HG03521 (cell line): Measurements from ENCODE around the gene RPS10.
"Not testable (repeated sequence)": the region's sequence is repeated elsewhere in the genome, so short reads cannot be mapped to it uniquely, and the experiment has no call there.

ENCODE experiments used
- ATAC-seq: cut with Tn5 transposase; IDR thresholded peaks from one replicate; pipeline ENCODE4 v1.9.1; 2021; ENCODE audit warnings: mild to moderate bottlenecking, moderate library complexity; ENCODE audit not compliant: unreplicated experiment

RPS10 gene

GRCh38 chr6:34393966-34394305, 31.9 kb downstream of the RPS10 start:
- ATAC-seq = no peak

GRCh38 chr6:34393191-34393965, 32.5 kb downstream of the RPS10 start:
- no peak for ATAC-seq

- peak; percentile 85 for ATAC-seq
Observed at GRCh38 chr6:34392497-34393190, 33.2 kb downstream of the RPS10 start, which contains the start of gene NUDT3. Gene NUDT3, minus strand, starts transcription at chr6:34392669. Its CDS starts 307 bp downstream, at chr6:34392362.

- ATAC-seq = peak; percentile 21
Observed at GRCh38 chr6:34391786-34392496, 33.9 kb downstream of the RPS10 start.

GRCh38 chr6:34391473-34391785, 34.4 kb downstream of the RPS10 start:
- no peak for ATAC-seq

- ATAC-seq = no peak
Observed at GRCh38 chr6:34390531-34391472, 35.1 kb downstream of the RPS10 start.

GRCh38 chr6:34389034-34389433, 36.8 kb downstream of the RPS10 start:
- no peak for ATAC-seq

- ATAC-seq = no peak
Observed at GRCh38 chr6:34388421-34388820, 37.4 kb downstream of the RPS10 start.

- ATAC-seq = no peak
Observed at GRCh38 chr6:34386316-34387137, 39.3 kb downstream of the RPS10 start.

- no peak for ATAC-seq
Observed at GRCh38 chr6:34385793-34386195, 40.1 kb downstream of the RPS10 start.

- ATAC-seq = no peak
Observed at GRCh38 chr6:34384321-34385153, 41.3 kb downstream of the RPS10 start.

- no peak for ATAC-seq
Observed at GRCh38 chr6:34383656-34384320, 42.1 kb downstream of the RPS10 start.

GRCh38 chr6:34383161-34383631, 42.7 kb downstream of the RPS10 start:
- ATAC-seq = no peak

GRCh38 chr6:34381081-34381480, 44.8 kb downstream of the RPS10 start:
- ATAC-seq = no peak

- no peak for ATAC-seq
Observed at GRCh38 chr6:34378470-34378869, 47.4 kb downstream of the RPS10 start.

- ATAC-seq = no peak
Observed at GRCh38 chr6:34377984-34378383, 47.9 kb downstream of the RPS10 start.

GRCh38 chr6:34377571-34377970, 48.3 kb downstream of the RPS10 start:
- not testable (repeated sequence) for ATAC-seq

- ATAC-seq = no peak
Observed at GRCh38 chr6:34375833-34376232, 50.0 kb downstream of the RPS10 start.
